SU-DHL-6 (cell line): ENCODE results near the gene TMEM170B.

Experiments used
- H2AFZ ChIP-seq: fragments of 200-600 bp; sonication (generic); 2 replicates; pipeline ENCODE4 v1.6.1; 2014; ENCODE audit warnings: low read depth, mild to moderate bottlenecking, moderate library complexity, mixed read lengths, antibody characterized with exemption, low read length; ENCODE audit not compliant: severe bottlenecking
- H3F3A ChIP-seq: fragments of 200-600 bp; shearing (Covaris generic); 2 replicates; pipeline ENCODE4 v1.6.0; 2016; ENCODE audit warnings: antibody characterized with exemption, mild to moderate bottlenecking; ENCODE audit not compliant: insufficient read depth
- H3K27ac ChIP-seq: fragments of 200-600 bp; sonication (generic); 2 replicates; pipeline ENCODE4 v1.5.1; 2016; ENCODE audit warnings: low read depth, mild to moderate bottlenecking, low read length, moderate library complexity, mixed read lengths
- H3K27me3 ChIP-seq: fragments of 200-600 bp; sonication (generic), shearing (Covaris generic); 2 replicates; pipeline ENCODE4 v1.6.0; 2014; ENCODE audit warnings: mild to moderate bottlenecking, low read length
- H3K36me3 ChIP-seq: fragments of 200-600 bp; sonication (generic); 2 replicates; pipeline ENCODE4 v1.6.1; 2014; ENCODE audit warnings: mild to moderate bottlenecking, low read length, mixed read lengths
- H3K4me2 ChIP-seq: fragments of 300-600, 200-600 bp; shearing (Covaris generic), sonication (generic); 2 replicates; pipeline ENCODE4 v1.6.0; 2014; ENCODE audit warnings: low read length, low read depth, mild to moderate bottlenecking; ENCODE audit not compliant: poor library complexity, severe bottlenecking
- H3K4me3 ChIP-seq: fragments of 200-600 bp; sonication (generic); 2 replicates; pipeline ENCODE4 v1.5.1; 2014; ENCODE audit warnings: antibody characterized with exemption, low read length, mild to moderate bottlenecking, mixed read lengths; ENCODE audit not compliant: insufficient read depth, poor library complexity, severe bottlenecking
- H3K79me2 ChIP-seq: fragments of 200-600 bp; sonication (generic); 2 replicates; pipeline ENCODE4 v1.6.1; 2014; ENCODE audit warnings: mild to moderate bottlenecking, low read length, moderate library complexity; ENCODE audit not compliant: insufficient read depth
- H3K9ac ChIP-seq: fragments of 200-600 bp; sonication (generic); 2 replicates; pipeline ENCODE4 v1.7.0; 2014; ENCODE audit warnings: mild to moderate bottlenecking, low read length
- H3K9me2 ChIP-seq: fragments of 200-600 bp; sonication (generic); replicated peaks from 2 replicates; pipeline ENCODE4 v1.6.1; 2014; ENCODE audit warnings: low read length; ENCODE audit not compliant: insufficient read depth
- H3K9me3 ChIP-seq: fragments of 200-600 bp; sonication (generic); 2 replicates; pipeline ENCODE4 v1.6.1; 2014; ENCODE audit warnings: low read length, mixed read lengths; ENCODE audit not compliant: insufficient read depth
- H4K20me1 ChIP-seq: fragments of 200-600 bp; sonication (generic); 2 replicates; pipeline ENCODE4 v1.6.1; 2014; ENCODE audit warnings: low read depth, mild to moderate bottlenecking, antibody characterized with exemption, low read length, moderate library complexity, mixed read lengths
- EZH2phosphoT487 ChIP-seq: fragments of 200-600 bp; sonication (generic), shearing (Covaris generic); conservative IDR thresholded peaks from 2 replicates; pipeline ENCODE4 v1.6.1; 2018; ENCODE audit warnings: mild to moderate bottlenecking, antibody characterized with exemption, low read length, moderate library complexity, mixed read lengths
- TF ChIP-seq, protein P1 (sequence below): fragments of 200-600 bp; sonication (generic); IDR thresholded peaks from one replicate; pipeline ENCODE4 v1.5.1; 2017; ENCODE audit warnings: antibody characterized with exemption, mild to moderate bottlenecking, low read length, moderate library complexity; ENCODE audit not compliant: insufficient read depth, poor library complexity, severe bottlenecking

TMEM170B gene

DNA sequence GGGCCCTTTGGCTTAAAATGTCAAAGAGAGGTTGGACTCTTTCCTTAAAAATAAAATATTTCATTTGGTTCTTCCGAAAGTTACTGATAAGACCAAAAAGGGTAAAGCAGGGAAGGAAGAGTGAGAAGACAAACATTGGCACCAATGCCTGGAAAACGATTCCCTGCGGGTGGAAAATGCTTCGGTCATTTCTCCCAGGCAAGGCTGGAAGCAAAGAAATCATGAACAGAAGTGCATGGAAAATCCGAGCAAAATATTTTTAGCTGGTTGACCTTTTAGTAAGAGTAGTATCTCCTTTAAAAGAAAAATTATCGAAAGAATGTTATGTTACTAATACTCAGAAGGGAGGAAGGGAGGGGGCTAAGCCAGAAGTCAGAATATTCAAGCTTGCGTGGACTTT lies 62.7 kb downstream of the TMEM170B start:
- no peaks in the 10 kb centered on the region for H3K9me2 ChIP-seq
- no peaks in the 10 kb centered on the region for H4K20me1 ChIP-seq
- no peaks in the 10 kb centered on the region for H3K79me2 ChIP-seq
- H3K27ac ChIP-seq, result no peak overlapping the region
- H3K36me3 ChIP-seq, result no peaks in the 10 kb centered on the region
- H3K9me3 ChIP-seq, result no peaks in the 10 kb centered on the region
- H3K27me3 ChIP-seq, result no peaks in the 10 kb centered on the region
- no peak overlapping the region for H3K9ac ChIP-seq
- no peak overlapping the region for H3K4me3 ChIP-seq
- no peaks in the 10 kb centered on the region for H3F3A ChIP-seq
- no peak overlapping the region for H3K4me2 ChIP-seq
- no peak overlapping the region for H2AFZ ChIP-seq
- TF ChIP-seq, protein P1, sequence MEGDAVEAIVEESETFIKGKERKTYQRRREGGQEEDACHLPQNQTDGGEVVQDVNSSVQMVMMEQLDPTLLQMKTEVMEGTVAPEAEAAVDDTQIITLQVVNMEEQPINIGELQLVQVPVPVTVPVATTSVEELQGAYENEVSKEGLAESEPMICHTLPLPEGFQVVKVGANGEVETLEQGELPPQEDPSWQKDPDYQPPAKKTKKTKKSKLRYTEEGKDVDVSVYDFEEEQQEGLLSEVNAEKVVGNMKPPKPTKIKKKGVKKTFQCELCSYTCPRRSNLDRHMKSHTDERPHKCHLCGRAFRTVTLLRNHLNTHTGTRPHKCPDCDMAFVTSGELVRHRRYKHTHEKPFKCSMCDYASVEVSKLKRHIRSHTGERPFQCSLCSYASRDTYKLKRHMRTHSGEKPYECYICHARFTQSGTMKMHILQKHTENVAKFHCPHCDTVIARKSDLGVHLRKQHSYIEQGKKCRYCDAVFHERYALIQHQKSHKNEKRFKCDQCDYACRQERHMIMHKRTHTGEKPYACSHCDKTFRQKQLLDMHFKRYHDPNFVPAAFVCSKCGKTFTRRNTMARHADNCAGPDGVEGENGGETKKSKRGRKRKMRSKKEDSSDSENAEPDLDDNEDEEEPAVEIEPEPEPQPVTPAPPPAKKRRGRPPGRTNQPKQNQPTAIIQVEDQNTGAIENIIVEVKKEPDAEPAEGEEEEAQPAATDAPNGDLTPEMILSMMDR, result no peak

DNA sequence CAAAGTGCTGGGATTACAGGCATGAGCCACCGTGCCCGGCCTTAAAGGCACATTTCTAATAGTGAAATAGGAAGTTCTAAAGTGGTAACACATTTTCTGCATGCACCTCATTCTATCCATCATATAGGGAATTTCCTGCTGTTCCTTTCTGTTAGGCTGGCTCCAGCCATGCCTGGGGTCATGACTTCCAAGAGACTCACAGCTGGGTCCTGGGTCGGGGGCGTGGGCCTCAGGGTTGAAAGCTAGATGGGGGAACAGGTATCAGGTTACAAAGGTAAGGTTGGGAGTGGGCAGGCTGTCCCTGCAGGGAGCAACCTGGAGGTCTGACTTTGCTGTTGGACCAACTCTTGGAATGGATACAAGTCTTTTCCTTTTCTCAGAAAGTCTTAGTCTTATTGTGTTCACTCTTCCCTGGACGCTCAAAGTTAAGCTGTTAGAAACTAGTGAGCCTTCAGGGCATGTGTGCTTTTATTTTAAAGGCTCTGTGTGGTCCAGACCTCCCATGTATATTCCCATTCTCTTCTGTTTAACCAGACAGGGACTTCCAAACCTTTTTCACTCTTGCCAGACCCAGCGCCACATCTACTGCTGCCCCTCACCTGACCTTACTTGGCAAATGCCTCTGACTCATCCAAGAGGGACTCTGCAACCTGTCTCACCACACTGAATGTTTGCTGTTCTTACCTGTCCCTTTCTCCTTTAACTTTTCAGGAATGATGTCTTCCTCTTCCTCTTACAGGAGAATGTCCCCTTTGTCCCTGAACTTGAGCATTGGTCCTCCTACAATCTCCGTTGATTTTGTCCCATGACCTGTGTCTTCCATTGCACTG lies 64.4 kb downstream of the TMEM170B start:
- TF ChIP-seq EZH2phosphoT487, result no peak
- TF ChIP-seq, protein P1, result no peak
- no peaks in the 10 kb centered on the region for H3K79me2 ChIP-seq
- no peaks in the 10 kb centered on the region for H4K20me1 ChIP-seq
- H3K27ac ChIP-seq, result no peak overlapping the region
- H3K9me2 ChIP-seq, result no peaks in the 10 kb centered on the region
- no peak overlapping the region for H3K4me2 ChIP-seq
- H3K9ac ChIP-seq, result no peak overlapping the region
- H3K27me3 ChIP-seq, result no peaks in the 10 kb centered on the region; the same call in 1 of the 2 replicates
- H2AFZ ChIP-seq, result no peak overlapping the region
- H3F3A ChIP-seq, result no peaks in the 10 kb centered on the region
- H3K4me3 ChIP-seq, result no peak overlapping the region
- no peaks in the 10 kb centered on the region for H3K36me3 ChIP-seq
- no peaks in the 10 kb centered on the region for H3K9me3 ChIP-seq

DNA sequence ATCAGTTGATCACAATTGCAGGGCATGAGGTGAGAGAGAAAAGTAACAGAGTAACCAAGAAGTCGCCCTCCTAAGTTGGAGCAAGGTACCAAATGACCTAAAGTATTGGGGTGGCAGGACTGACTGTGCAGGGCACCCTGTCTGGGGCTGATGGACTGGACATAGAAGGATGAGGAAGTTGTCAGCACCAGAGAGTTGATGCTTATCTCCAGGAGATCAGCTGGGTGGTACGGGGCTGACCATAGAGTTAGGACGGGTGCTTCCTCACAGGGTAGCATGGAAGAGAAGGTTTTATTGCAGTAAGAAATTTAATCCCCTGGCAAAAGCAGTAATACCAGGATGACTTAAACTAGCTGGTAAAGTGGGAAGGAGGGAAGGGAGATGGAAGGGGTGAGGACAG lies 66.7 kb downstream of the TMEM170B start:
- Histone ChIP-seq H3K36me3 (no peaks in the 10 kb centered on the region), H3K9me3 (no peaks in the 10 kb centered on the region), H3K9me2 (no peaks in the 10 kb centered on the region), H3K9ac (no peak overlapping the region), H3K27me3 (no peaks in the 10 kb centered on the region; the same call in 1 of the 2 replicates), H2AFZ (no peak overlapping the region), H4K20me1 (no peaks in the 10 kb centered on the region), H3F3A (no peaks in the 10 kb centered on the region), H3K4me2 (no peak overlapping the region), H3K4me3 (no peak overlapping the region), H3K27ac (no peak overlapping the region), H3K79me2 (no peaks in the 10 kb centered on the region)
- TF ChIP-seq EZH2phosphoT487, result no peak
- TF ChIP-seq, protein P1, result no peak
